Thoracic aorta (tissue), 2 donors: Measurements from ENCODE around the gene TOMM20. TPM values are rescaled to one million over a fixed set of nuclear protein-coding genes. Genes with fewer than 3 reads are reported as not detected.

Experiments
- ATAC-seq: fragments of 150-250 bp; one replicate; pipeline ENCODE4 v1.8.0; 2017; ENCODE audit warnings: low read depth; ENCODE audit not compliant: insufficient number of reproducible peaks, low FRiP score
- DNase-seq: peaks from one replicate; pipeline ENCODE4 v3.0.0-alpha.2; 2020; ENCODE audit warnings: low spot score
- H3K27ac ChIP-seq, 2 donors: fragments of 200-600 bp; sonication (generic); 1 replicate in 1 of 2; 2 replicates in 1 of 2; pipeline ENCODE4 v1.5.1; 2016; ENCODE audit warnings: mild to moderate bottlenecking in 2 of 2, moderate library complexity in 2 of 2
- H3K27me3 ChIP-seq: fragments of 200-600 bp; sonication (generic); replicated peaks from 2 replicates; pipeline ENCODE4 v1.6.0; 2016; ENCODE audit warnings: mild to moderate bottlenecking; ENCODE audit not compliant: insufficient read depth
- H3K36me3 ChIP-seq: fragments of 200-600 bp; sonication (generic); one replicate; pipeline ENCODE4 v1.5.1; 2016
- H3K4me1 ChIP-seq, 2 donors: fragments of 200-600 bp; sonication (generic); 1 replicate in 1 of 2; 2 replicates in 1 of 2; pipeline versions ENCODE4 v1.5.1 to v1.6.0; 2016; ENCODE audit warnings: low read depth in 2 of 2, mild to moderate bottlenecking in 1 of 2; ENCODE audit not compliant: control insufficient read depth in 1 of 2
- H3K4me3 ChIP-seq: fragments of 200-600 bp; sonication (generic); 2 replicates; pipeline ENCODE4 v1.5.1; 2016; ENCODE audit warnings: mild to moderate bottlenecking
- H3K9me3 ChIP-seq: fragments of 200-600 bp; sonication (generic); 2 replicates; pipeline ENCODE4 v1.5.1; 2016
- total RNA-seq, 2 donors: library from RNA; depleted of rRNA; stranded (reverse); fragments of >200 nt; gene quantifications; one replicate each; pipeline versions ENCODE4 v1.1.0 to v1.2.3, GENCODE V29; 2016
- TF ChIP-seq, protein P1 (sequence below): fragments of 200-600 bp; sonication (generic); IDR thresholded peaks from one replicate; pipeline ENCODE4 v1.5.1; 2019; ENCODE audit warnings: antibody characterized with exemption

TOMM20 gene
- total RNA-seq, 2 donors from 2014 or later = 59.0 to 101 TPM

DNA sequence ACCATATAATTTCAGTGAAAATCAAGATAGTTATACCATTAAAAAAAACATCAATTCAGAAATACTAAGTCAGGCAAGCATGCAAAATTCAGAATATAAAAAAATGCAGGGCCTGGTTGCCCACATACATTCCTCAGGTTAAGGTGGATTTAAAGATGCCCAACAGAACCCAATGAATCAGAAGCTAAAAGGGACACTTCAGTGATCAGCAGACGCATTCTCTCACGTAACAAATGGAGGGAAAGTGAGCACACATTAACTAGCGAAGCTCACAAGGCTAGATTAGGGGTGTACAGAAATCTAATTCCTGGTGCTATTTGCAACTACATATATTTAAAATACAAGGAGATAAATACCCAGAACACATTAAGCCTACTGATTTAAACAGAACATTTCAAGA, 17.5 kb downstream of the TOMM20 start:
- H3K4me3 ChIP-seq = no peak overlapping the region
- no peaks in the 10 kb centered on the region for H3K9me3 ChIP-seq
- no peaks in the 10 kb centered on the region for H3K27me3 ChIP-seq
- no peak for DNase-seq
- peaks cover 37% of the 10 kb centered on the region for H3K36me3 ChIP-seq
- no peaks in the 10 kb centered on the region for H3K4me1 ChIP-seq
- TF ChIP-seq, protein P1, sequence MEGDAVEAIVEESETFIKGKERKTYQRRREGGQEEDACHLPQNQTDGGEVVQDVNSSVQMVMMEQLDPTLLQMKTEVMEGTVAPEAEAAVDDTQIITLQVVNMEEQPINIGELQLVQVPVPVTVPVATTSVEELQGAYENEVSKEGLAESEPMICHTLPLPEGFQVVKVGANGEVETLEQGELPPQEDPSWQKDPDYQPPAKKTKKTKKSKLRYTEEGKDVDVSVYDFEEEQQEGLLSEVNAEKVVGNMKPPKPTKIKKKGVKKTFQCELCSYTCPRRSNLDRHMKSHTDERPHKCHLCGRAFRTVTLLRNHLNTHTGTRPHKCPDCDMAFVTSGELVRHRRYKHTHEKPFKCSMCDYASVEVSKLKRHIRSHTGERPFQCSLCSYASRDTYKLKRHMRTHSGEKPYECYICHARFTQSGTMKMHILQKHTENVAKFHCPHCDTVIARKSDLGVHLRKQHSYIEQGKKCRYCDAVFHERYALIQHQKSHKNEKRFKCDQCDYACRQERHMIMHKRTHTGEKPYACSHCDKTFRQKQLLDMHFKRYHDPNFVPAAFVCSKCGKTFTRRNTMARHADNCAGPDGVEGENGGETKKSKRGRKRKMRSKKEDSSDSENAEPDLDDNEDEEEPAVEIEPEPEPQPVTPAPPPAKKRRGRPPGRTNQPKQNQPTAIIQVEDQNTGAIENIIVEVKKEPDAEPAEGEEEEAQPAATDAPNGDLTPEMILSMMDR = no peak
- no peak overlapping the region for H3K27ac ChIP-seq
- no peak for ATAC-seq

DNA sequence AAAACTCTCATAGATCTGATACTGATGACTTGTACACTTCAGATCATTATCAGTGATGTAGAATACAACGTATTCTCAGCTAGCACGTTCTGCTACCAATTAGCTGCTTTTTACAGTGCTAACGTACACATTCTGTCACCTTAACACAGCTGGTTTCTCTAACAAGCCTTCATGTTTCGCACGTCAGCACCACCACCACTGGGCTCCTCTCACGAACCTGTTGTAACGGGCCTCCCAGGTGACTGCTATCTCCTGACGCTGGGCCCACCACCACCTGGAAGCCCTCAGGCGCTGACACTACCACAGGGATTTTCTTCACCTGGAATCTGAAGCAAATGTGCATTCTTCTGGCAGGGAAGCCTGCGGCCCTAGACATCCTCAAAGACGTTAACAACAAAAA, 19.8 kb downstream of the TOMM20 start:
- H3K36me3 ChIP-seq = peaks cover 31% of the 10 kb centered on the region
- no peak for ATAC-seq
- H3K4me3 ChIP-seq = no peak overlapping the region

DNA sequence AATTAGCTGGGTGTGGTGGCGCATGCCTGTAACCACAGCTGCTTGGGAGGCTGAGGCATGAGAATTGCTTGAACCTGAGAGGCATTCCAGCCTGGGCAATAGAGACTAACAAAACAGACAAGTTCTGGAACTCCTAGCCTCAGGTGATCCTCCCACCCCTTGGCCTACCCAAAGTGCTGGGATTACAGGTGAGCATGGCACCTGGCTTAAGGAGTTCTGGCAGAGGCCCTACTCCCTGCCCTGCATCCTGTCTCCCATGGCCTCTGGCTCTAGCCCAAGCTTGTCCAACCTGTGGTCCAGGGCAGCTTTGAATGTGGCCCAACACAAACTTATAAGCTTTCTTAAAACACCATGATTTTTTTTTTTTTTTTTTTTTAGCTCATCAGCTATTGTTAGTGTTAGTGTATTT, 20.4 kb downstream of the TOMM20 start:
- Histone ChIP-seq H3K4me1 (peaks cover 0 to 4% of the 10 kb centered on the region in 2 donors), H3K36me3 (peaks cover 26% of the 10 kb centered on the region), H3K27me3 (no peaks in the 10 kb centered on the region), H3K9me3 (no peaks in the 10 kb centered on the region), H3K27ac (no peak overlapping the region), H3K4me3 (no peak overlapping the region)
- TF ChIP-seq, protein P1 = no peak
- ATAC-seq = no peak
- no peak for DNase-seq

More for the DNA sequence above, 19.8 kb downstream of the TOMM20 start:
- no peak for DNase-seq
- TF ChIP-seq, protein P1 = no peak
- Histone ChIP-seq H3K27me3 (no peaks in the 10 kb centered on the region), H3K9me3 (no peaks in the 10 kb centered on the region), H3K4me1 (peaks cover 0 to 4% of the 10 kb centered on the region in 2 donors), H3K27ac (no peak overlapping the region)

DNA sequence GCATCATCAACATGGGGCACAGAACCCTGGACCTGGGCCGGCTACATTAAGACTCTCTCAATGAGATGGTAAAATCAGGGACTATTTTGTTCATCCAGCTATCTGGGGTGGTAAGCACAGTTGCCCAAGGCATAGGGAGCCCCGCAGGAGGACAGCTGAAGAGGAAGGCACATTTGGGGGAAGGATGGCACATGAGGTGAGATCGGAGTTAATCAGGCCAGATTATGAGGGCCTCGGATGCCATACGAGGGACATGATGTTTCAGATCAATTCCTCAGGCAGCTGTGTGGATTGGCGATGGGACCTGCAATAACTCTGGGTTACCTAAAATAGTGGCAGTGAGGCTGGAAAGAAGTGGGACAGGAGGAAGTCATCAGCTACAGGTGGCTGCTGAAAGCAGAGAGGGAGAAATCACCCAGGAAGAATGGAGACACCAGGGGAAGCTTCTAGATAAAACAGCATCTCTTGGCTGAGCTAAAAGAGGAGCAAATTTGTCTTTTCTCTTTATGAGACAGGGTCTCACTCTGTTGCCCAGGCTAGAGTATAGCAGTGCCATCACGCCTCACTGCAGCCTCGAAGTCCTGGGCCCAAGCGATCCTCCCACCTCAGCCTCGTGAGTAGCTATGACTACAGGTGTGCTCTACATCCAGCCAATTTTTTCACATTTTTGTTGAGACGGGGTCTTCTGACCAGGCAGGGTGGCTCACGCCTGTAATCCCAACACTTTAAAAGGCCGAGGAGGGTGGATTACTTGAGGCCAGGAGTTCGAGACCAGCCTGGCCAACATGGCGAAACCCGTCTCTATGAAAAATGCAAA, 21.1 kb downstream of the TOMM20 start:
- Histone ChIP-seq H3K27ac (no peak overlapping the region), H3K4me3 (no peak overlapping the region), H3K36me3 (peaks cover 20% of the 10 kb centered on the region), H3K4me1 (peaks cover 0 to 4% of the 10 kb centered on the region in 2 donors), H3K9me3 (no peaks in the 10 kb centered on the region), H3K27me3 (no peaks in the 10 kb centered on the region)
- ATAC-seq = no peak
- no peak for DNase-seq
- TF ChIP-seq, protein P1 = no peak

DNA sequence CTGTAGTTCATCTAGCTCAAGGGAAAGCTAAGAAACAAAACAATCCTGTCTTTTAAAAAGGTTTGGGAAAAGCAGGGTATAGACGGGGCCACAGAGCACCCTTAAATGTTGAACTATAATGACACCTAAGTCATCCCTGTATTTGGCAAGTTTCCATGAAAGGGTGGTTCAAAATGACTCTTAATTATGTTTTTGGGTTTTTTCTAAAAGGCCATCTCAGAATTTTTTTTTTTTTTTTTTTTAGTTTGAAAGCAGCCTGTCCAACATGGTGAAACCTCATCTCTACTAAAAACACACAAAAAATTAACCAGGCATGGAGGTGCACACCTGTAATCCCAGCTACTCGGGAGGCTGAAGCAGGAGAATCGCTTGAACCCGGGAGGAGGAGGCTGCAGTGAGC, 22.2 kb downstream of the TOMM20 start:
- DNase-seq (no peak), ATAC-seq (no peak)
- Histone ChIP-seq H3K9me3 (no peaks in the 10 kb centered on the region), H3K4me3 (no peak overlapping the region), H3K27me3 (no peaks in the 10 kb centered on the region), H3K4me1 (peaks cover 0 to 4% of the 10 kb centered on the region in 2 donors), H3K36me3 (peaks cover 14% of the 10 kb centered on the region), H3K27ac (no peak overlapping the region)
- TF ChIP-seq, protein P1 = no peak
